ENCODE results near the gene AAGAB.

AAGAB gene

GRCh38 chr15:67202991-67203390 is 51.5 kb downstream of the AAGAB start:
- no peak for DNase-seq

DNA sequence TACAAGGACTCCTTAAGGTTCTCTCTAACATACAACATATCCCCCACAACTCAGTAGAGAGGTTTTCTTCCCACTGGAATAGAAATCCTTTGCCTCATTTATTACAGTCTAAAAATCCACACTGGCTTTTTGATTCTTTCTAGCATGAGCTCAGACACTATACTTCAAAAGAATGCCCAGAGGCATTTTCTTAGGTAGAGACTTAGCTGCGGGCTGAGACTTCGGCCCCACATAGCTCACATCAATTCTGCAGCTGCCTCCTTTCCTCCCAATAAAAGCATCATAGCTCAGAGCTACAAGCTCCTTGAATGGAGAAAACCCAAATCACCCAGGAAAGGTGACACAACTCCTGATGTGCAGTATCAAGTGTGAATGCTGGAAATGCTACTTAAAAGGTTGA is 52.4 kb downstream of the AAGAB start:
- DNase-seq = no peak

- no peak for DNase-seq
Measured at GRCh38 chr15:67201136-67201535, 53.3 kb downstream of the AAGAB start.

DNA sequence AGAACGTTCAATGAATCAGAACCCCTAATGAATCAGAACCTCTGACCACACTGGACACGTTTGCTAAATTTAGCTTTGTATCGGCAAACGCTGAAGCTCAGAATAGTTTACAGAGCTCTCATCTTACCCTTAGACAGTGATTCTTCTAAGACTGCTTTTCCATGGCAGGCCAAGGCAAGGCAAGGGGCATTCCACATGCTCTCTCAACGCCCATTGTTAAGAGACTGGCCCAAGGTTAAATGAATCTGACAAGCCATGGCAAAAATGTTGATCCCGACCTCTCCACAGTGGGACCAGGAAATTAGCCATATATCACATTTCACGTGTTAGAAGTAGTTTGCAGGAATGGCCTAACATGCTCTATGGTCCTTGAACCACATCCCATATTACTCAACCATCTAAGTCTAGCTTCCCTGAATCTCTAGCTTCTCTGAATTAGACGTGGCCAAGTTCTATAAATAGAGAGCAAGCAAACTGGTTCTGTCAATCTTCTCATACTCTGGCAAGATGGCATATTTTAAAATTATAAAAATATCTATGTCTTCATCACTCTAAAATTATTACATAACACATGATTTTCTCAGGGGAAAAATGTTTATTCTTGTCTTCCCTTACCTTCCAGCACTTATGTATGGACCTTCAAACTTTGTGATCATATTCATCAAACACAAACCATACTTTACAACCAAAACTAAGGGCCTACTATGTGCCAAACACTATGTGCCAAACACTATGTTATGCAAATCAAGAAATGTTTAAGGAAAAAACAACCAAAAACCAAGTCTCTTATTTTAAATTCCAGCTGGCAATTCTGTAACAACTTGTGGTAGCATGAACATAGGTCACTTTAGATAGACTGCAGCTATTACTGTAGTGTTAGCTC is 54.3 kb downstream of the AAGAB start:
- no peak for DNase-seq

GRCh38 chr15:67199391-67199790 is 55.1 kb downstream of the AAGAB start:
- no peak for DNase-seq

DNA sequence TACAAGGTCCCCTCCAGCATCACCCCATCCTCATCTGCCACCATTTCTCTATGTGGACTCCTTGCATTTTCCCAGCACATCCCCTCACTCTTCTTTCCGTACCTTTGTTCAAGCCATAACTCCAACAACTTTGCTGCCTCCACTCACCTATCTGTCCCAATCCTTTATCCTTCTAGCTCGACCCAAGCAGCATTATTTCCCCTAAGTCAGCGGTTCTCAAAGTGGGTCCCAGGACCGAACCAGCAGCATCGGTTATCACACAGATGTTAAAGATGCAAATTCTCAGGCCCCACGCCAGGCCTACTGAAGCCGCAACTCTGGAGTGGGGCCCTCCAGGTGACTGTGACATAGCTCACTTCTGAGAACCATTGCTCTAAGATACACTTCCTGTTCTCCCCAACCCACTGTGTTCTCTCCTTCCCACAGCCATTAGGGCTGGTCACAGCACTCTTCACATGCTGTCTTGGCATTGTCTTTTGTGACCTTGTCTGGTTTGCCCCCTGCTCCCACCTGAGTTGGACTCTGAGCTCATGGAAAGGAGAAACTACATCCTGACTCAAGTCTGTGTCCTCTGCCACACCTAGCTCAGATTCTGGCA is 56.2 kb downstream of the AAGAB start:
- no peak for DNase-seq

- DNase-seq = no peak
Measured at GRCh38 chr15:67197364-67197695, 57.1 kb downstream of the AAGAB start.

- DNase-seq = no peak
Measured at GRCh38 chr15:67196672-67197363, 57.6 kb downstream of the AAGAB start.

DNA sequence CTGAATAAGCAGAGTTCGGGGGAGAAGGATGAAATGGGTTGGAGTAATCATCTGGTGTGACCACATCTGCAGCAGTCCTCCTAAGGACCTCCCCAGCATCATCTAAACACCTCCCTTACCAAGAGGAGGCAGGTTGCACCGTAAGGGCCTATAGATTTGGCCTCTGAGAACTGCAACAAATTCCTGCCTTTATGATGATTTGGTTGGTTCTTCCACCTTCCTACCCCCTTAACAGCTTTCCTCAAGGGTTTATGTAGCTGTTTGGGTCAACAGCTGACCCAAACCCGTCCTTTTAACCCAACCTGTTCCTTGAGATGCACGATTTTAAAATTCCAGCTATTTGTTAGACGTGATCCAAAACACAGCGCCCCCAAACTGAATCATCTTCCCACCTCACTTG is 58.2 kb downstream of the AAGAB start:
- no peak for DNase-seq

- DNase-seq = no peak
Measured at GRCh38 chr15:67195305-67195704, 59.2 kb downstream of the AAGAB start.

- no peak for DNase-seq
Measured at GRCh38 chr15:67194171-67195114, 60.0 kb downstream of the AAGAB start.

GRCh38 chr15:67193223-67193990 is 61.1 kb downstream of the AAGAB start:
- DNase-seq = no peak

- no peak for DNase-seq
Measured at GRCh38 chr15:67192185-67192820, 62.2 kb downstream of the AAGAB start.

- DNase-seq = no peak
Measured at GRCh38 chr15:67190813-67191212, 63.6 kb downstream of the AAGAB start.

- DNase-seq = no peak
Measured at GRCh38 chr15:67190326-67190725, 64.1 kb downstream of the AAGAB start.

- no peak for DNase-seq
Measured at GRCh38 chr15:67189326-67190051, 65.0 kb downstream of the AAGAB start.

DNA sequence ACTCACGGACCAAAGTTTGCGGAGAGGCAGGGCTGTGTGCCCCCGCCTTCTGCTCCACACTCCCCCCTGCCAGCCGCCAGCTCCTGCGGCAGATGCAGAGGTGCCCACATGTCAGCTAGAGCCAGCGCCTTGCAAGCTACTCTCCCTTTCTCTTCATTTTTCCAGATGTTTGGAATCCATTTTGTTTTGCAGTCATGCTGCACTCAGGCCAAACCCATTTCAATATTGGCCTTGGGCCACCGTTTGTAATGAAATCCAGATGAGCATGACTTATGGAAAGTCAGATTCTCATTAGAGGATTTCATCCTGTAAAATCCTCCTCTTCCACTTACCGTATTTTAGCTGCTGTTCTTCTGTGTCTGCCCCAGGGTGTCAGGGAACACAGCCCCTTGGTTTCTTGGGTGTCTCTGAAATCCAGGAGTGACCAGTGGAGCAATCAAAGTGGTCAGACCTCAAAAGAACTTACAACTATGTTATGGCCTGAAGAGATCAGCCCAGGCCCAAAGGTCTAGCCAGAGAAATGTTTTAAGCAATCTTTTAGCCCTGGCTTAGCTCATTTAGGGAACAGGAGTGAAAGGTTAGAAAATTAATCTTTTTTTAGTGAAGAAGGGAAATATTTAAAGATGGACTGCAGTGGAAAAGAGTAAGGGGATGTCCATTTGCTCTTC is 65.8 kb downstream of the AAGAB start:
- DNase-seq = no peak

- no peak for DNase-seq
Measured at GRCh38 chr15:67187351-67187854, 67.1 kb downstream of the AAGAB start.

DNA sequence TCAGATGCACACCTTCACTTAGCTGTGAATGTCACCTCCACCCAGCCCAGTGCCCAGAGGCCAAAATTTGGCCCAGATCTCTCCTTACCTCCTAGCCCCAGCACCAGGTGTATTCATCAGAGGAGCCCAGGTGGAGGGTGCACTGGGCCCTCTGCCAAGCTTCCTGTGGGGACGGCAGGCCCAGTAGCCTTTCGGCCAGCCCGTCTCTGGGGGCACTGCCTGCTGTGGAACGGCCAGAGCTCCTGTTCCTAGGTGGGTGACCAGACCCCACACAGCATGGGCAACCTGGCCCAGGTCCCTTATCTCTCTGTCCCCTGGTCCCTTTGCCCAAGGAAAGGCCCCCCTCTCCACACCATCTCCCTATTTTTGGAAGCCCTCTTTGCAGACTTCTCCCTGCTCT is 67.8 kb downstream of the AAGAB start:
- no peak for DNase-seq

- no peak for DNase-seq
Measured at GRCh38 chr15:67186226-67186649, 68.2 kb downstream of the AAGAB start.
